HG03571 (cell line): Measurements from ENCODE around the gene MAPK1.
"Not testable (repeated sequence)": the region's sequence is repeated elsewhere in the genome, so short reads cannot be mapped to it uniquely, and the experiment has no call there.

Experiments
- ATAC-seq: cut with Tn5 transposase; IDR thresholded peaks from one replicate; pipeline ENCODE4 v1.9.1; 2021; ENCODE audit not compliant: unreplicated experiment

MAPK1 gene

GRCh38 chr22:21759093-21759492 is 108.4 kb downstream of the MAPK1 start:
- ATAC-seq, result no peak

GRCh38 chr22:21758091-21758864 is 109.2 kb downstream of the MAPK1 start:
- no peak for ATAC-seq

- ATAC-seq, result no peak
These were observed 111.6 kb downstream of the MAPK1 start for GRCh38 chr22:21755851-21756284.

DNA sequence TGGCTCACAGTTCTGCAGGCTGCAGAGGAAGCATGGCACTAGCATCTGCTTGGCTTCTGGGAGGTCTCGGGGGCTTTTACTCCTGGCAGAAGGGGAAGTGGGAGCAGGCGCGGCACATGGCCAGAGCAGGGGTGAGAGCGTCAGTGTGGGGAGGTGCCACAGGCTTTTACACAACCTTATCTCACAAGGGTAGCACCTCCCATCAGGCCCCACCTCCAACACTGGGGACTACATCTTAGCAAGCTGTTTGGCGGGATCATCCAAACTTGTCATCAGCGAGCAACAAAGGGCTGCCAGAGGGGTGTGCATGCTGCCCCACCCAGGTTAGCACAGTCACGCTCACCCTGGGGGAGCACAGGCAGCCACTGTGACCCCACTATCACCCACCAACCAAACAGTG is 112.9 kb downstream of the MAPK1 start:
- ATAC-seq, result no peak

DNA sequence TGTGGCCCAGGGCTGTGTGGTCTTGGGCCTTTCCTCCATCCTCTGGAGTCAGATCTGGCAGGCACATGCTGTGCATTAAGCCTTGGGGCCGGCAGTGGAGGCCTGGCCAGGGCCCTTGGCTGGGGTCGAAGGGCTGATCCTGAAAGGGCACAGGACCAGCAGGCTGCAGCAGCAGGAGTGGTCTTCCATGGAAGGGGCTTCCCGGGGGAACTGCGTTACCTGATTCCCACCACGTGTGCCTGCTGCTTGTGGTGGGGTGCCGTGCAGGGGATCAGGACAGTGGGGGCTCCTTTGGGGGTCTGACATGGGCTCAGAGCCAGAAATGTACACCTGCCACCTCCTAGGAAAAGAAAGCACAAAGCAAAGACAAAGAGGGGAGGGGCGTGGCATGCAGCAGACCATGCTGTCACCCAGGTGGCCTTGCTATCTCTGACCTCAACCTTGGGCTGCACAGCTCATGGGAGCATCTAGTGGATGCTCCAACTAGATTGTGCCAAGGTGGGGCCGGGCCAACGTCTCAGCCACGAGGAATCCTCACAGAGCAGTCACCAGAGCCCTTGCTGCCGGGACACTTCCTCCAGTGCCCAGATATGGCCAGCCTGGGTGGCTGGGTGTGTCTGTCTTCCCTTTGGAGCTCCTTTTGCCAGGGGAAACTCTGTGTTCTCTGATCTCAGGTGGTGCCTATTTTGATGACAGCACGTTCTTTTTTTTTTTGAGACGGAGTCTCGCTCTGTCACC is 113.9 kb downstream of the MAPK1 start:
- ATAC-seq, result no peak

DNA sequence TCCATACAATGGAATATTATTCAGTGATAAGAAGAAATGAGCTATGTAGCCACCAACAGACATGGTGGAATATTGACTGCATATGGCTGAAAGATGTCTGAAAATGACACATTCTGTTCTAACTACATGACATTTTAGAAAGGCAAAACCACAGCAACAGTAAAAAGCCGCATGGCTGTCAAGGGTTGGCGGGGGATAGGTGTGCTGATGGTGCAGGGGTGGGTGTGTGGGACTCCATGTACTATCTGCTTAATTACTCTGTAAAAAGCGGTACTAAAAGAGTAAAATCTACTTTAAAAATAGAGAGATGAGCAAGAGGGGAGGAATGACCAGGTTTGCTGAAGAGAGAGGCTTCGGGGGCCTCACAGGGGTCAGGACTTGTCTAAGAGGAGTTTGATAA is 115.2 kb downstream of the MAPK1 start:
- ATAC-seq, result no peak

DNA sequence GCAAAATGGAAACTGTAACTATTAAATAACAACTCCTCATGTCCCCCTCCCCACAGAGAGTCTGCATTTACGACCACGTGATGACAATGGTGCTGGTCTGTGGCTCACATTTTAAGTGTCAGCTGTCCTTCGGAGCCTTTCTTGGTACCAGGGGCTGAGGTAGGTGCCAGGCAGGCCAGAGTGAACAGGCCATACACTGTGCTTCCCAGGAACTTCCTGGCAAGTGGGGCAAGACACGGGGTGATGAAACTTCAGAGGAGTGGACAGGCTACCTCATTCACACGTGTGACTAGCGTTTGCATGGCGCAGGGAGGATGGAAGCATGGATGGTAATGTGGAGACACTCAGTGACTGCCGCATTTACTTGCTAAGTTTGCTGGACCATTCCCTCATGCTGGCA is 121.5 kb downstream of the MAPK1 start:
- no peak for ATAC-seq

DNA sequence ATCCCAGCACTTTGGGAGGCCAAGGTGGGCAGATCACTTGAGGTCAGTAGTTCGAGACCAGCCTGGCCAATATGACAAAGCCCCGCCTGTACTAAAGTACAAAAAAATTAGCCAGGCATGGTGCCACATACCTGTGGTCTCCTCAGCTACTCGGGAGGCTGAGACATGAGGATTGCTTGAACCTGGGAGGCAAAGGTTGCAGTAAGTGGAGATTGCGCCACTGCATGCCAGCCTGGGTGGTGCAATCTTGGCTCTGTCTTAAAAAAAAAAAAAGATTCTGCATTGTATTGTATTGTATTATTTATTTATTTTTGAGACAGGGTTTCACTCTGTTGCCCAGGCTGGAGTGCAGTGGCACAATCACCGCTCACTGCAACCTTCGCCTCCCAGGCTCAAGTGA is 122.5 kb downstream of the MAPK1 start:
- not testable (repeated sequence) for ATAC-seq

GRCh38 chr22:21741790-21742189 is 125.7 kb downstream of the MAPK1 start:
- no peak for ATAC-seq

DNA sequence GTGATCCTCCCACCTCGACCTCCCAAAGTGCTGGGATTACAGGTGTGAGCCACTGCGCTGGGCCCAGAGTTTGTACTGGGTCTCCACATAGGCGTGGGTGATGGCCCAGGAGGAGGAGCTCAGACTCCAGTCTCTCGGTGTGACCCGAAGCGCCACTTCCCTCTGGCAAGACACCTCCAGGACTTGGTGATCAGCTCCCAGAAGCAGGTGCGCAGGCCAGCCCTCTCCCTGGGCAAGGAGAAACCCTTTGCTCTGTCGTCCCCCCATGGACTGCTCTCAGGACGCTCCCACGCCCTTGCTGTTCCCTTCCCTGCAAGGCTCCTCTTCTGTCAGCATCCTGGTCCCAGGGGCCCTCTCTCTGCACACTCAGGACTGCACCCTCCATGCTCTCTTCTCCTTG is 126.4 kb downstream of the MAPK1 start:
- ATAC-seq, result no peak

- ATAC-seq, result no peak
These were observed 127.5 kb downstream of the MAPK1 start for GRCh38 chr22:21739828-21740377.

GRCh38 chr22:21738966-21739365 is 128.5 kb downstream of the MAPK1 start:
- ATAC-seq, result no peak

- no peak for ATAC-seq
These were observed 129.4 kb downstream of the MAPK1 start for GRCh38 chr22:21738081-21738480.

- no peak for ATAC-seq
These were observed 130.5 kb downstream of the MAPK1 start for GRCh38 chr22:21736948-21737347.

- ATAC-seq, result no peak
These were observed 131.3 kb downstream of the MAPK1 start for GRCh38 chr22:21736084-21736642.

GRCh38 chr22:21735200-21736083 is 132.0 kb downstream of the MAPK1 start, which contains the start of gene YPEL1:
Gene YPEL1, minus strand, starts transcription at chr22:21735794. Its CDS starts 25,050 bp downstream, at chr22:21710744.
- peak; percentile 79 for ATAC-seq

DNA sequence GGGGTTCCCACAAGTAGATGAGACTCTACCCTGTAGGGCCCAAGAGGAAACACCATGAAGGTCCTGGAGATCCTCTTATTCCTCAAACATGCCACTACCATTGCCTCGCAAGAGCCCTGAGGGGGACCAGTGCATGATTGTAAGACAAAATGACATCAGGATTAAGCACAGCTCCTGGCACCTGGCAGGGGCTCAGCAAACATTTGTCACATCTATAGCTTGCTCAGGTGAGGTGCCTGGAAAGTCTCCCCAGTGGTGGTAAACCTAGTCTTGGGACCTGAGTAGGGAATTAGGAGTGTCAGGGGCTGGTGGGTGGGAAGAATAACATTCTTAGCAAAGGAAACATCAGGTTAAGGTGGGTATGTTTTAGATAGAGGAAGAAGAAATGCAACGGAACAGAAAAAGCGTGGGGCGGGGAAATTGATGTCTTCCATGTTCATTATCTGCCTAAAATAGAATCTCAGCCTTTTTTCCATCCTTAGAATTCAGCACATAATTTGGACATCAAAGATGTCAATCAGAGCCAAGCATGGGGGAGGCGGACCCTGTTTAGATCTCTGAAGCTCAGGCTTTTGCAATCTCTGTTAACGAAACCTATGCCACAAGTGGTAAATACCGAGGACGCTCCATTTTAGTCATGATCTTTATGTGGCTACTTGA is 132.8 kb downstream of the MAPK1 start:
- no peak for ATAC-seq

GRCh38 chr22:21731503-21731902 is 135.9 kb downstream of the MAPK1 start:
- ATAC-seq, result no peak

- no peak for ATAC-seq
These were observed 136.7 kb downstream of the MAPK1 start for GRCh38 chr22:21730535-21731308.
